EH (cell line): Measurements from ENCODE around the gene POLR2L.
A peak's percentile ranks its signal among the peaks of the same experiment; 100 is the strongest.

Source experiments
- DNase-seq: peaks from one replicate; pipeline ENCODE4 v3.0.0-alpha.2; 2015; ENCODE audit warnings: low read depth

POLR2L gene

GRCh38 chr11:868802-869201, 26.5 kb upstream of the POLR2L start:
- no peak for DNase-seq

- DNase-seq: no peak
These were observed 26.1 kb upstream of the POLR2L start for GRCh38 chr11:868394-868793.

GRCh38 chr11:867856-868358, 25.6 kb upstream of the POLR2L start:
- no peak for DNase-seq

DNA sequence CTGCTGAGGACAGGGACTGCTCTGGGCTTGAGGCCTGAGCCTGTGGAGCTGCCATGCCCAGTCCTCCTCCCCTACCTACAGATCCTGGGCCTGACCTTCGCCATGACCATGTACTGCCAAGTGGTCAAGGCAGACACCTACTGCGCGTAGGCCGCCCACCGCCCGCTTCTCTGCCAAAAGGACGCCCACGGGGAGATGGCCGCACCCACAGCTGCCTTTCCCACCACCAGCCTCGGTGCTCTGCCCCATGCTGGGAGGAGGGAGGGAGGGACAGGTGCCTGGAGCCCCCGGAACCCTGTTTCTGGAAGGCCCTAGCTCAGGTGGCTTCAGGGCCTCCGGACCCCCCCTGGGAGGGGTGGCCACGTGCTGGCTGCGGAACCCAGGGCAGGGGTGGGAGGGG, 24.2 kb upstream of the POLR2L start:
- DNase-seq: no peak

DNA sequence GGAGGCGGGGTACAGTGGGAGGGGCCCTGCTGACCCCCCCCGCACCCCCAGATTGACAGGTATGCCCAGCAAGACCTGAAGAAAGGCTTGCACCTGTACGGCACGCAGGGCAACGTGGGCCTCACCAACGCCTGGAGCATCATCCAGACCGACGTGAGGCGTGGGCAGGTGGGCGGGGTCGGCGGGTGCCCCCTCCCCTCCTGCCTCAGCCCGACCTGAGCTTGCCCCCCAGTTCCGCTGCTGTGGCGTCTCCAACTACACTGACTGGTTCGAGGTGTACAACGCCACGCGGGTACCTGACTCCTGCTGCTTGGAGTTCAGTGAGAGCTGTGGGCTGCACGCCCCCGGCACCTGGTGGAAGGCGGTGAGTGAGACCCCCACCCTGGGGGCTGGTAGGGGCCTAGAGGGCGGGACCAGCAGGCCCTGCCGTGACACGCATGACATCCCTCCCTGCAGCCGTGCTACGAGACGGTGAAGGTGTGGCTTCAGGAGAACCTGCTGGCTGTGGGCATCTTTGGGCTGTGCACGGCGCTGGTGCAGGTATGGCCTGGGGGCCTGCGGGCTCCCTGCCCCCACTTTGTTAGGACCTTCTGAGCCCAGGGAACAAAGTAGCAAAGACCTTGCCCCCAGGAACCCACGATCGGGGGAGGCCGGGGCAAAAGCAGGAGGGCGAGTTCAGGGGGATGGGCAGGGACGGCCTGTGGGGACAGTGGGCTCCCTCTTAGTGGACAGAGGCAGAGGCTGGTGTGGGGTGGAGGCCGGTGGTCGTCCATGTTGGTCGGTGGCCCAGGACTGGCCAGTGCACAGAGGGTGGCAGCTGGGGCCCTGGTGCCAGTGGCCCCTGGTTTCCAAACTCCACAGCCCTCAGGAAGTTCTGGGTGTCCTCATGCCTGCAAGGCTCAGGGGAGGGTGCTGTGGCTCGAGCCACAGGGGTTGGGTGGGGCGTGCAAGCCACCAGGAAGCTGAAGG, 23.4 kb upstream of the POLR2L start:
- DNase-seq: no peak

DNA sequence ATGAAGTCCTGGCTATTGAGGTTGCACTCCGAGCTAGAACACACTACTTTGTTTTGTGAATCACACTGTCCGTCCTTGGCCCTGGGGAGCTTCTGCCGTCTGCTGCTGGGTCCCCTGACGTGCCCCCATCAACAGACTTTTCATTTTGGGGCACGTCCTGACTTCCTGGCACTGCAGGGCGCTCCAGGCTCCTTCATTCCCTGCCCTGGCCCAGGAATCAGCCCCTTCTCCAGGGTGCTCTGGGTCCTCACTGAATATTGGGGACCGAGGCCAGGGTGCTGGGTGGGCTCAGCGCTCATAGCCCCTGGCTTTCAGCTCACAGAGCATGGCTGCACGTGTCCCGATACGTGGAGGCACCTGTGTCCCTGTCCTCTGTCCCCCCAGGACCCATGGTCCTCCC, 22.6 kb upstream of the POLR2L start:
- no peak for DNase-seq

DNA sequence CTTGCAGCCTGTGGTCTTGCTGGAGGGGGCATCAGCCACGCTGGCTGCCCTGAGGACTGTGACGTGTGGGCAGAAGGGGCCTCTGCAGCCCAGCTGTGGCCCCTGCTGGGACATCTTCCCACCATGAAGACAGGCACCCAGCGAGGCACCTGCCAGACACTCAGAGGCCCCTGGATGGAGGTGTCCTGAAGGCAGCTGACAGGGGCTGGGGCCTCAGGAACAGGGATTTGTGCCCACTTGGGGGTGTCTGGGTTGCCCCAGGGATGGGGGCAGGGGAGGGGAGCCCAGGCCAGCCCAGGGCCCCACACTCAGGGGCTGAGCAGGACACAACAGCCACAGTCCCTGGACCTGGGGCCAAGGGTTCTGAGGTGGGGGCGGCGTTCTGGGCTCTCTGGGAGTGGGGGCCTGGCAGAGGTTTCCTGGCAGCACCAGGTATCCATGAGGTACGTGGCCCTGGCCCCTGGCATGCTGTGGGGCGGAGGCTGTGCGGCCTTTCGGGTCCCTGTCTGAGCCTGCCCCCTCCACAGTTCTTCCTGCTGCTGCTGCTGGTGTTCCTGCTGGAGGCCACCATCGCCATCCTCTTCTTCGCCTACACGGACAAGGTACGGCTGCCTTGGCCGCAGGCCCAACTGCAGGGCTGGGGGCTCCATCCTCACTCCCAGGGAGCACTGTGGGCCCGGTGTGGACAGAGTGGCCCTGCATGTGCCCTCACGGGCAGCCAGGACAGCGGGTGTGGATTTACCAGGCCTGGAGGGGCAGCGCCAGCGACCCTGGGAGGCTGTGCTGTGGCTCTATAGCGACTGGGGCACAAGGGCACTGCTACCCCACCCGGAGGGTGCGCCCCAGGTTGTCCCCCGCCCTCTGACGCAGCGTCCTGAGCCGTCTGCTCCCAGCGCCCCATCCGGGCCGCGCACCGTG, 21.8 kb upstream of the POLR2L start:
- DNase-seq: no peak

DNA sequence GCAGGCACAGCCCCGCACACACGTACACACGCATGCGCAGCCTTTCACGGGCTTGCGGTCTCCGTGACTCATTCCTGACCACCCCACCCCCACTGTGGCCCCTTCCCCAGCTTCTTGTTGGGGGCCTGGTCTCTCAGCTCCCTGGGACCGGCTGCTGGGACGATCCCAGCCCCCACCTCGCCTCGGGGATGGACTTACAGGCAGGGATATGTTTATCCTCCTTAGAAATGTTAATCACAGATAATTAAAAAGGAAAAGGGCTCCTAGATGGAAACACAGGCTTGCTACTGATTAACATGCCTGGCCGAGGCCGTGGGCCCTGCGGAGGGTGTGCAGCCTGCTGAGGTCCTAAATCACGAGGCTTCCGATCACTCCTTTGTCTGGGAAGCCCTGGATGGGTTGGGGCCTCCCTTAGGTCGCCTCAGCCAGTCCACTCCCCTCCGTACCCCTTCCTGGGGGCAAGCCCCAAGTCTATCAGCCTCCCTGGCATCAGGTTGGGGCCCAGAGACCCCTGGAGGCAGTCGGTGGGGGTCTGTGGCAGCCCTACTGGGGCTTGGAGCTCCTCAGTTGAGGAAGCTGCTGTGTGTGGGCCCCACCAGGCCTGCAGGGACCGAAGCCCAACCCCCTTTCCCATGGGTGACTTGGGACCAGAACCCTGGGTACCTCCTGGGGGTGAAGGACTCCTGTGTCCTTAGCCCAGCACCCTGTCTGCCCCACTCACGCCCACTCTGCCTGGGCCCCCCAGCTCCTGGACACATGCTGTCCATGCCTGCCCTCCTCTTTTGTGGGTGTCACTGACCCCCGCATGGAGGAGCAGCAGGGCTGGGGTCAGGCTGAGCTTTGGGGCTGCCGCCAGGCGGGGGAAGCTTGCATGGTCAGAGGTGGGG, 20.9 kb upstream of the POLR2L start:
- no peak for DNase-seq

- no peak for DNase-seq
These were observed 20.3 kb upstream of the POLR2L start for GRCh38 chr11:862696-863022.

GRCh38 chr11:862081-862661, 19.8 kb upstream of the POLR2L start:
- no peak for DNase-seq

DNA sequence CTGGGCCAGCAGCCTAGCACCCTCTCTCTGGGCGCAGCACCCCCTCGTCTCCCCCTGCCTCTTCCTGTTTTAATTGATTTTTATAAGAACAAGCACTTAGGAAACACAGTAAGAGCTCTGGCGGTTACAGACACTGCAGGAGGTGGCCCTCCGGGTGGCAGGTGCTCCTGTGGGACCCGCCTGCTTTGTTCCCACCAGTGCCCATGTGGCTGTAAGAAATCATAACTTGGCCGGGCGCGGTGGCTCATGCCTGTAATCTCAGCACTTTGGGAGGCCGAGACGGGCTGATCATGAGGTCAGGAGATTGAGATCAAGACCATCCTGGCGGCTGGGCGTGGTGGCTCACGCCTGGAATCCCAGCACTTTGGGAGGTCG, 18.8 kb upstream of the POLR2L start:
- no peak for DNase-seq

DNA sequence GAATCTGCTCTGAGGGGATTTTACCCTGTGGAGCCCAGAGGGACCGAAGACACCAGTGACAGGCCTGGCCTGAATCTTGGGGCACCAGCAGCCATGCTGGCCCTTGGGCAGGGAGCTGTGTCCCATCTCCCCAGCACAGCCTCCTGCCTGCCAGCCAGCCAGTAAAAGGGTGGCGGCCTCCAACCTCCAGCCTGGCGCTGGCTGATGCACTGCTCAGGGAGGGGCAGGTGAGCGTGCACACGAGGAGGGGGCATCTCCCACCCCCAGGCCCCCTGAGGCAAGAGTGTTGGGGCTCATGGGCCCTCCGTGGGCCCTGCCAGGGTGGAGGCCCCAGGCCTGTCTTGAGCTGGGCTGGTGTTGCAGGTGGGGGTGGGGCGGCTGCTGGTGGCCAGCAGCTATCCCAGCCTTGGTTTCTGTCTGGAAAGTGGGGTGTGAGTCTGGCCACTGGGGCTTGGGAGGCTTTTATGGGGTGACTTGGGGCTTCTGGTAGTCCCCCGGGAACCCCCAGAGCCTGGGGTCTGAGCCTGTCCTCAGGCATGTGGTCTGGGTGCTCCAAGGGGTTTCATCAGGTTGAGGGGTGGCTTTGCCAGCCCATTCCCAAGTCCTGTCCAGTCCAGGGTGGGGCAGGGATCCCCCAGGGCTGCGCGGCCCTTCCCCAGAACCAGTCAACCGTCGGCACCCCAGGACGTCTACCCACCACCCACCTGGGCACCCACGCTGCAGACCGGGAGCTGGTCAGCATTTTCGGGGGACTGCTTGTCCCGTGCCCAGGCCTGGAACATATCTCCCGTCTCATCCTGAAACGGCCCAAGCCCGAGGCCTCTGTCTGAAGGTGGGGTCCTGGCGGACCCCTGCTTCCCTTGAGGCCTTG, 18.1 kb upstream of the POLR2L start:
- no peak for DNase-seq

DNA sequence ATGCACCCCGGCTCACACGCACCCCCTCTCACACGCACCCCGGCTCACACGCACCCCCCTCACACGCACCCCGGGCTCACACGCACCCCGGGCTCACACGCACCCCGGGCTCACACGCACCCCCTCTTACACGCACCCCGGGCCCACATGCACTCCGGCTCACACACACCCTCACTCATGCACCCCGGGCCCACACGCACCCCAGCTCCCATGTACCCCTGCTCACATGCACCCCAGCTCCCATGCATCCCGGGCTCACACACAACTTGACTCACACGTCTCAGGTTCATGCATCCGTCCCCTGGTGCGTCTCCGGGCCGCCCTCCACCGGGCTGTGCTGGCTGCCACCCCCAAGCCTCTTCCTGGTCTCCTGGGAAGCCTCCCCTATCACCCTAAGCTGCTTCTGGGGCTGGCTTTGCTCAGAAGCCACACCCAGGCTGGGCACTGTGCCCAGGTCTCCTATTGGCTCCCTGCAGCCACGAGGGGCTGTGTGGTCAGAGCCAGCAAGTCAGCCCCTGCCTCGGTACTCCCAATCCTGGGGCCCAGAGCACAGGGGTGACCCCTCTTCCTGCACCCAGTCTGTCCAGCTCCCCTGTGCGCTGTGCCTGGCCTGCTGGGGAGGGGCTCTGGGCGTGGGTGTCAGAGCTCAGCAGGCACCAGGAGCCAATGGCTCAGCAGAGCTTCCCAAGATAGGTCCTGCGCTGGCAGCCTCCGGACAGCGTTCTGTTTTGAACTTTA, 17.2 kb upstream of the POLR2L start:
- DNase-seq: peak; percentile 85

DNA sequence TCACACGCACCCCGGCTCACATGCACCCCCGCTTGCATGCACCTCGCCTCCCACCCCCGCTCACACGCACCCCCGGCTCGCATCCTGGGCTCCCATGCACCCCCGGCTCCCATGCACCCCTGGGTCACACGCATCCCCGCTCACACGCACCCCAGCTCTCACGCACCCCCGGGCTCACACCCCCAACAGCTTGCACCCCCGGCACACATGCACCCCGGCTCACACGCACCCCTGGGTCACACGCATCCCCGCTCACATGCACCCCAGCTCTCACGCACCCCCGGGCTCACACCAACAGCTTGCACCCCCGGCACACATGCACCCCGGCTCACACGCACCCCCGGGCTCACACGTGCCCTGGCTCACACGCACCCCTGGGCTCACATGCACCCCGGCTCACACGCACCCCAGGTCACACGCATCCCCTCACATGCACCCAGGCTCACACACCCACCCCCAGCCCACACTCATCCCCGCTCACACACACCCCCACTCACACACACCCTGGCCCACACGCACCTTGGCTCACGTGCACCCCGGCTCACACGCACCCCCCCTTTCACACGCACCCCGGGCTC, 16.5 kb upstream of the POLR2L start:
- no peak for DNase-seq

DNA sequence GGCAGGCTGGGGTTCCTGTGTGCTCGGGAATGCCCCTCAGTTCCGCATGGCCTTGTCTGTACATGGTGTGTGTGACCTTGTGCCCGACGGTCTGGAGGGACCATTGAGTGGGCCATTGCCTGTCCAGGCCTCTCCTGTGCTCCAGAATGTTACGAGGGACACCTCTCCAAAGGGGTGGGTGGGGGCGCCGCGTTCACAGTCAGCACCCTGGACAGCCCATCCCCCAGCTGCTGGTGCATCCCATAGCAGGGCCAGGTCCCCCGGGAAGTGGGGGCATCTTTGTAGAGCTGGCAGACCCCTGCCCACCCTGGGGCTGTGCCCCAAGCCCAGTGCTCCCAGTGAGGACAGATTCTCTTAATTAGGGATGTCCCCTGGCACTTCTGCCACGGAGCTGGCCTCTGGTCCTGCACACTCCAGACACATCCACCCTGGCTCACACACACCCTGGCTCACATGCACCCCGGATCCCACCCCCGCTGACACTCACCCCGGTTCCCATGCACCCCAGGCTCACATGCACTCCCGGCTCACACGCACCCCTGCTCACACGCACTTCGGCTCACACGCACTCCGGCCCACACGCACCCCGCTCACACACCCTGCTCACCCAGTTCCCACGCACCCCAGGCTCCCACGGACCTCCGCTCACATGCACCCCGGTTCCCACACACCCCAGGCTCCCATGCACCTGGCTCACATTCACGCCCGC, 15.9 kb upstream of the POLR2L start:
- no peak for DNase-seq

DNA sequence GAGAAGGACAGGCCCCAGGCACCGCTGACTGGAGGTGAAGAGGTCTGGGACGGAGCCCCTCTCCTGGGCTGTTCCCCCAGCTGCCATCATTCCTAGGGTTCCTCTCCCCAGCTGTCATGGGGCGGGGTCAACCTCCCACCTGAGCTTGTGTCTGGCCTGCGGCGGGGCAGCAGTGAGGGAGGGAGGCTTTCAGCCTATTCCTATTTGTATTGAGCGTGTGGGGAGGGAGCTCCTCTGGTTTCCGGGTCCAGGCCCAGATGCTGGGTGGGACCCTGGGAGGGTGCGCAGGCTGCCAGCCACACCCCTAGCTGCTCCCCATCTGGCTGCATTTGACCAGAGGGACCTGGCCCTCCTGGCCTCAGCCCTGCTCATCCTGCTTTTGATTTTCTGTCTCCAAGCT, 14.1 kb upstream of the POLR2L start:
- no peak for DNase-seq

GRCh38 chr11:855796-856195, 13.5 kb upstream of the POLR2L start:
- DNase-seq: no peak

- DNase-seq: no peak
These were observed 13.0 kb upstream of the POLR2L start for GRCh38 chr11:855330-855674.
